ENCODE measurements around the gene LILRB3. TPM values are rescaled to one million over a fixed set of nuclear protein-coding genes. Genes with fewer than 3 reads are reported as not detected.
A peak's percentile ranks its signal among the peaks of the same experiment; 100 is the strongest.
"Not testable (repeated sequence)": the region's sequence is repeated elsewhere in the genome, so short reads cannot be mapped to it uniquely, and the experiment has no call there.

Gene LILRB3
- total RNA-seq, 6 experiments from 2014 or later = 1.3 to 8.7 (median 6.2) TPM

DNA sequence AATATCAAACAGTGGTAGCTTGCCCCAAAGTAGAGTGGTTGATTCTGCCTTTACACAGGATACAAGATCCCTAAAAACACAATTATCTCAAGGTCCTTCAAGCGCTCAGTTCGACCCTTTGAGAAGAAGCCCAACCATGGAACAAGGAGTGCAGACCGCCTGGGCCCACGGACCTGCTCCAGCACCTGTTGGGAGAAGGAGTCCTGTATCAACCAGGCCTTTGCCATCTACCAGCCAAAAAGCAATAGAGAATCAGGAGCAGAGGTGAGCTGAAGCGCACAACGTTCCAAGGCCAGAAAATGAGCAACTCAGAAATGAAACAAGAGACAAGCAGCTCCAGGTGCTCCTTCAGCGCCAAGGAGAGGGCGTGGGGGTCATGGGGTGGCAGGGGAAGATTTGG is 6.3 kb upstream of the LILRB3 start:
- Histone ChIP-seq H3K9me3 (no peaks in the 10 kb centered on the region), H3K4me3 (no peak overlapping the region), H3K27me3 (no peaks in the 10 kb centered on the region), H3K4me1 (no peaks in the 10 kb centered on the region), H3K27ac (no peak overlapping the region), H3K36me3 (no peaks in the 10 kb centered on the region)
- 68% methylated on average over 5 of the region's 8 CpGs for WGBS (ENCODE audit: insufficient coverage, low coverage, low lambda C conversion rate, missing lambda C conversion rate)
- DNase-seq (no peak), ATAC-seq (no peak)
- intact Hi-C loops (cut with DNase I) = no loop called here
- TF ChIP-seq, protein P1, sequence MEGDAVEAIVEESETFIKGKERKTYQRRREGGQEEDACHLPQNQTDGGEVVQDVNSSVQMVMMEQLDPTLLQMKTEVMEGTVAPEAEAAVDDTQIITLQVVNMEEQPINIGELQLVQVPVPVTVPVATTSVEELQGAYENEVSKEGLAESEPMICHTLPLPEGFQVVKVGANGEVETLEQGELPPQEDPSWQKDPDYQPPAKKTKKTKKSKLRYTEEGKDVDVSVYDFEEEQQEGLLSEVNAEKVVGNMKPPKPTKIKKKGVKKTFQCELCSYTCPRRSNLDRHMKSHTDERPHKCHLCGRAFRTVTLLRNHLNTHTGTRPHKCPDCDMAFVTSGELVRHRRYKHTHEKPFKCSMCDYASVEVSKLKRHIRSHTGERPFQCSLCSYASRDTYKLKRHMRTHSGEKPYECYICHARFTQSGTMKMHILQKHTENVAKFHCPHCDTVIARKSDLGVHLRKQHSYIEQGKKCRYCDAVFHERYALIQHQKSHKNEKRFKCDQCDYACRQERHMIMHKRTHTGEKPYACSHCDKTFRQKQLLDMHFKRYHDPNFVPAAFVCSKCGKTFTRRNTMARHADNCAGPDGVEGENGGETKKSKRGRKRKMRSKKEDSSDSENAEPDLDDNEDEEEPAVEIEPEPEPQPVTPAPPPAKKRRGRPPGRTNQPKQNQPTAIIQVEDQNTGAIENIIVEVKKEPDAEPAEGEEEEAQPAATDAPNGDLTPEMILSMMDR (IDR thresholded peaks at IDR 0.05) = no peak
- TF ChIP-seq POLR2A (IDR thresholded peaks at IDR 0.05) = no peak

DNA sequence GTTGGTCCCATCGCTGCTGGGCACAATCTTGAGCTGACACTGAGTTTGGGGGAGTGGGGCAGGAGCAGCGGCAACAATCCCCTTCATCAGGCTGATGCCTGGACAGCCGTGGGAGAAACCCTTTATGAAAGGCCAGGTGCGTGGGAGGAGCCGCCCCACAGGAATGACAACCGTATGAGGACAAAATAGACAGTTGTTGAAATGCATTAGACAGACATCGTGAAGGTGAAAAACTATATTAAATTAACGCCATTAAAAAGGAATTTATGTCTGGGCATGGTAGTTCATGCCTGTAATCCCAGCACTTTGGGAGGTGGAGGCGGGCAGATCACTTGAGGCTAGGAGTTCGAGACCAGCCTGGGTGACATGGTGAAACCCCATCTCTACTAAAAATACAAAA is 1.8 kb upstream of the LILRB3 start:
- H3K36me3 ChIP-seq; H3K27ac ChIP-seq; H3K27me3 ChIP-seq; DNase-seq; intact Hi-C loops (cut with DNase I); H3K4me3 ChIP-seq; H3K9me3 ChIP-seq; H3K4me1 ChIP-seq; ATAC-seq: not testable (repeated sequence)
- WGBS (ENCODE audit: insufficient coverage, low coverage, low lambda C conversion rate, missing lambda C conversion rate) = 60% methylated on average over 5 of the region's 10 CpGs

DNA sequence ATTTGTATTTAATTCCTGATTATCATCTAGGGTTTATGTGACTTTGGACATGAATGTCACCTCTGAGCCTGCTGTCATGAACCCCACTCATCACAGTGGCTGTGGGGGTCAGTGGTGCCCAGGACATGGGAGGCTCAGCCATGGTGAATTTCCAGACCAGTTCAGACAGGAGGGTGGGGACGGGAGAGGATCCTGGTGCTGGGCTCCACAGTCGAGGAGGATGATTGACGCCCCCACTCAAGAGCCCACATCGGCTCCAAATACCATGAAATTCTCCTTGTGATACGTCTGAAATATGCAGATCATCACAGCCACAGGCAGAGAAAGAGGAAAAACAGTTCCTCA is 1.1 kb upstream of the LILRB3 start:
- H3K27ac ChIP-seq; DNase-seq; H3K9me3 ChIP-seq; H3K4me1 ChIP-seq; H3K4me3 ChIP-seq; ATAC-seq; H3K27me3 ChIP-seq; intact Hi-C loops (cut with DNase I); H3K36me3 ChIP-seq: not testable (repeated sequence)
- WGBS (ENCODE audit: insufficient coverage, low coverage, low lambda C conversion rate, missing lambda C conversion rate) = 40% methylated on average over 4 of the region's 5 CpGs

DNA sequence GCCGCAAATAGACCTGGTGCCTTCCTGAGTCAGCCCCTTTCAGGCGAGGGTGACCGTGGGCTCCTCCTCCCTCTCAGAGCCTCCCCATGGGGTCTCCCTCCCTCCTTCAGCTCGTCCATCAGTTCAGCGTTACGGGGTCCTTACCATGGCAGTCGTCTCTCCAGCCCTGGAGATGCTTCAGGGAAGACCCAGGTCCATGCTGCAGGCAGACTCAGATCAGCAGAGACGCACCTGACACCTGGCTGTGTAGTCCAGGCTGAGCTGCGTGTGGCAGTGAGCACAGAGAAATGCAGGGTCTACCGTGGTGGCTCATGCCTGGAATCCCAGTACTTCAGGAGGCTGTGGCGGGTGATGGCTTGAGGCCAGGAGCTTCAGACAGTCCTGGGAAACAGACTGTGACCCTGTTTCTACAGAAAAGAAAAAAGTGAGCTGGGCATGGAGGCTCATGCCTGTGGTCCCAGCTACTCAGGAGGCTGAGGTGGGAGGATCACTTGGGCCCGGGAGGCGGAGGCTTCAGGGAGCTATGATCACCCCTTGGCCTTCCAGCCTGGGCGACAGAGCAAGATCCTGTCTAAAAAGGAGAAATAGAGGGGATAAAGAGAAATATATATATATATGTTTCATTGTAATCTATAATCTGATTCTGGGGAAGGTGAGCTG is 600 bp upstream of the LILRB3 start:
- WGBS (ENCODE audit: insufficient coverage, low coverage, low lambda C conversion rate, missing lambda C conversion rate) = 31% methylated on average over 14 of the region's 14 CpGs
- intact Hi-C loops (cut with DNase I); H3K4me3 ChIP-seq; H3K9me3 ChIP-seq; H3K4me1 ChIP-seq; H3K27ac ChIP-seq; DNase-seq; H3K27me3 ChIP-seq; H3K36me3 ChIP-seq: not testable (repeated sequence)
- ATAC-seq = peak in 2 of 4 donors; percentile 18 to 19

DNA sequence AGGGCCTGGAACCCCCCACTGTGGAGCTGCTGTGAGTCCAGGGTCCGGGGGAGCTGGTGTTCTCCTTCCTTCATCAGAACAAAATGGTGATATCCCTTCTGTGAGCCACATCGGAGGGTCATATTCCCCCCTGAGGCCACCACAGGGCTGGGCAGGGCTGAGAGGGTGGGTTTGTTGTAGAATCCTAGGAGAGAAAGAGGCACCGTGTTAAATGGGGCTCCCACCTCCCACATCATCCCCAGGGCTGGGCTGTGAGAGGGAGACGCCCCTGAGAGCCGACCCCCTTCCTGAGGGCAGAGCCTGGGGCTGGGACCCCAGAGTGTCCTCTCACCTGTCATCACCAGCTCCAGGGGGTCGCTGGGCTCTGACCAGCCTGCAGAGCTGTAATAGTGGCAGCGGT is 860 bp downstream of the LILRB3 start:
- H3K36me3 ChIP-seq; intact Hi-C loops (cut with DNase I); H3K9me3 ChIP-seq; ATAC-seq; DNase-seq; H3K4me1 ChIP-seq; H3K27me3 ChIP-seq; H3K27ac ChIP-seq; H3K4me3 ChIP-seq: not testable (repeated sequence)
- WGBS (ENCODE audit: insufficient coverage, low coverage, low lambda C conversion rate, missing lambda C conversion rate) = 84% methylated on average over 2 of the region's 7 CpGs

DNA sequence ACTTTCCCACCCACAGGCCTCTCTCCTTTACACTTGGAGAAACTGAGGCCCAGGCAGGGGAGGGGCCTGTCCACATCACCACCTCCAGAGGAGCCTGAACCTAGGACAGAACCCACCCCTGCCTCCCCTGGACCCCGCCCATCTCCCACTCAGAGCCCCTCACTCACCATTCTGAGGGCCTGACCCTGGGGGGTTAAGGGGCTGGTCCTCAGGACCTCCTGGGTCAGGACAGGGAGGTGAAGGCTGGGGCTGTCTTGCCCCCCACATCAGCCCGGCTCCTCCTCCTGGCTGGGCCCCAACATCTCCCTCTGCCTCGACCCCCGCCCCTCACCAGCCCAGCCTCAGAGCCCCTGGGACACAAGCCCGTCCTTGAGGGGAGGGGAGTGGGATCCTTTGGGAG is 3.1 kb downstream of the LILRB3 start:
- WGBS (ENCODE audit: insufficient coverage, low coverage, low lambda C conversion rate, missing lambda C conversion rate) = 60% methylated on average over 1 of the region's 5 CpGs
- intact Hi-C loops (cut with DNase I); DNase-seq; H3K4me1 ChIP-seq; ATAC-seq; H3K27me3 ChIP-seq; H3K27ac ChIP-seq; H3K4me3 ChIP-seq; H3K36me3 ChIP-seq; H3K9me3 ChIP-seq: not testable (repeated sequence)

DNA sequence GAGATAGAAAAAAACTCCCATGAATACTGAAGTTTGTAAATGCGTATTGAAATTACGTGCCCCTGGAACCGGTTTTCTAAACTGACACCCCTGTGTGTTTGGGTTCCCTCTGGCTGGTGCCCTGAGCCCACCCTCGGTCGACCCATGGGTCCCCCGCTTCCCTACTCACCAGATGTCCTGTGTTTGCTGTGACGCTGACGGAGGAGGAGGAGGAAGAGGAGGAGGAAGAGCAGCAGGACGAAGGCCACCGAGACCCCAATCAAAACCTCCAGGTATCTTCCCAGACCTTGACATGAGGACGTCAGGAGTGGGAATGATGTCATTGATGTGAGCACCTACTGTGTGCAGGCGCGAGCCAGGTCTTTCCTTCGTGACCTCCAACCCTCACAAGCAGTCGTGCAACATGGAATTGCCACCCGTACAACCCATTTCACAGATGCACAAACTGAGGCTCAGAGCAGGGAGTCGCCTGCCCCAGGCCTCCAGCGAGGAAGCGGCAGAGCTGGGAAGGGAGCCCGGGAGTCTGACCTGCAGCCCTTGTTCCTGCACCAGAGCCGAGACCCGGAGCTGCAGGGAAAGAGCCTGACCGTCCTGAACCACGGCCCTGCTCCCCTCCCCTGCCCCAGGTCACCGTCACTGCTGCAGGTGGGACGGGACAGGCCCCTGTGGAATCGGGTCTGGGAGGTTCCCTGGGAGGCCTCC is 3.7 kb downstream of the LILRB3 start:
- no peaks in the 10 kb centered on the region for H3K27me3 ChIP-seq
- 80% methylated on average over 6 of the region's 27 CpGs for WGBS (ENCODE audit: insufficient coverage, low coverage, low lambda C conversion rate, missing lambda C conversion rate)

More for the DNA sequence above, 3.7 kb downstream of the LILRB3 start:
- intact Hi-C loops (cut with DNase I) = no loop called here
- DNase-seq (peak in 1 of 3 donors; percentile 46), ATAC-seq (no peak)
- no peak overlapping the region for H3K27ac ChIP-seq
- H3K4me3 ChIP-seq = no peak overlapping the region
- H3K9me3 ChIP-seq = no peaks in the 10 kb centered on the region
- H3K36me3 ChIP-seq = peaks cover 0 to 3% (median 1%) of the 10 kb centered on the region in 4 donors
- H3K4me1 ChIP-seq = peaks cover 0 to under 1% (median 0%) of the 10 kb centered on the region in 4 donors
- TF ChIP-seq POLR2A (IDR thresholded peaks at IDR 0.05) = no peak
- TF ChIP-seq, protein P1 (IDR thresholded peaks at IDR 0.05) = no peak
